ENCODE measurements around the gene BCDIN3D. TPM values are rescaled to one million over a fixed set of nuclear protein-coding genes. Genes with fewer than 3 reads are reported as not detected.

Gene BCDIN3D
- total and polyA plus RNA-seq, 10 of the 15 experiments (the other 5 are each of a cell fraction or from before 2014, with no cell fraction given) = 3.7 to 7.2 (median 6.4) TPM

GRCh38 chr12:49831717-49832116 lies 11.2 kb downstream of the BCDIN3D start:
- Histone ChIP-seq H3K9ac (ENCODE audit: control insufficient read depth, insufficient read depth, low read length) (no peak overlapping the region), H3K27me3 (replicated peaks in 1 of 2; ENCODE audit: control insufficient read depth in 2 of 2, insufficient read depth in 2 of 2, low read length in 1 of 2) (no peaks in the 10 kb centered on the region), H3K9me3 (replicated peaks; ENCODE audit: control insufficient read depth, insufficient read depth, low read length) (no peaks in the 10 kb centered on the region), H3K36me3 (ENCODE audit: control insufficient read depth in 2 of 2, insufficient read depth in 2 of 2, low read length in 1 of 2) (no peaks in the 10 kb centered on the region), H3K4me1 (ENCODE audit: control insufficient read depth, insufficient read depth, low read length) (peaks cover 12% of the 10 kb centered on the region; the same call in 1 of the 2 replicates), H3K27ac (ENCODE audit: control insufficient read depth, insufficient read depth) (no peak overlapping the region), H2AFZ (ENCODE audit: control insufficient read depth, low read depth, low read length) (no peak overlapping the region), H3K4me3 (no peak overlapping the region), H4K20me1 (ENCODE audit: control insufficient read depth, insufficient read depth) (0 out of 2 replicates have a peak, but pooled peaks cover 1% of the 10 kb centered on the region), H3K79me2 (ENCODE audit: control insufficient read depth, insufficient read depth, low read length) (peaks cover 10% of the 10 kb centered on the region), H3K4me2 (ENCODE audit: control insufficient read depth, insufficient read depth) (no peak overlapping the region)
- 75% methylated on average over 2 of the region's 2 CpGs for WGBS (ENCODE audit: insufficient coverage, insufficient replicate concordance, low lambda C conversion rate, missing lambda C conversion rate)
- SMC1A ChIA-PET (ENCODE audit: uncharacterized antibody, unreplicated experiment) = no interaction called here
- no TSS peak for BruUV-seq (replicated peaks)
- RAD21 ChIA-PET (ENCODE audit: unreplicated experiment) = no interaction called here
- ATAC-seq = no peak
- intact Hi-C loops (cut with micrococcal nuclease; ENCODE audit: unreplicated experiment) = loop anchor here (10.0 kb wide), 1 partner anchor 197 kb away; no protein-coding TSS in a partner anchor
- in situ Hi-C loops (cut with MboI) = loop anchor here (10.0 kb wide), 1 partner anchor 187 kb away; no protein-coding TSS in a partner anchor
- CTCF ChIA-PET = interaction anchor here (0.8 to 7.7 kb wide), 7 partner anchors 8 to 194 kb away, joined by 3 to 61 read pairs (median 4); partner anchors contain the start of genes BCDIN3D and TMBIM6
- DNase-seq (ENCODE audit: low read depth, low spot score) = no peak
- FAIRE-seq = no peak
- TF ChIP-seq SIN3A (IDR thresholded peaks at IDR 0.05; ENCODE audit: low read depth, low read length) = no peak
- no peak for TF ChIP-seq IRF4 (IDR thresholded peaks at IDR 0.05; ENCODE audit: low read depth, low read length)
- TF ChIP-seq TARDBP (IDR thresholded peaks at IDR 0.05; ENCODE audit: borderline replicate concordance) = no peak
- no peak for TF ChIP-seq TAF1 (IDR thresholded peaks at IDR 0.05; ENCODE audit: borderline replicate concordance, low read depth, low read length)
- no peak for TF ChIP-seq SUZ12 (IDR thresholded peaks at IDR 0.05; ENCODE audit: unreplicated experiment)
- no peak for TF ChIP-seq YY1 (IDR thresholded peaks at IDR 0.05; ENCODE audit: low read depth, low read length)
- TF ChIP-seq EZH2 (IDR thresholded peaks at IDR 0.05; ENCODE audit: borderline replicate concordance, control insufficient read depth, low read depth, low read length) = no peak
- no peak for TF ChIP-seq BMI1 (IDR thresholded peaks at IDR 0.05; ENCODE audit: borderline replicate concordance)
- no peak for TF ChIP-seq HDAC2 (IDR thresholded peaks at IDR 0.05)
- TF ChIP-seq RUNX3 (IDR thresholded peaks at IDR 0.05; ENCODE audit: low read length) = no peak
- TF ChIP-seq MEF2B (IDR thresholded peaks at IDR 0.05; ENCODE audit: partially characterized antibody, poor library complexity, severe bottlenecking) = no peak
- no peak for TF ChIP-seq PML (IDR thresholded peaks at IDR 0.05; ENCODE audit: low read length)
- no peak for TF ChIP-seq REST (IDR thresholded peaks at IDR 0.05; ENCODE audit: low read depth, low read length)
- TF ChIP-seq GABPA (IDR thresholded peaks at IDR 0.05; ENCODE audit: low read depth) = no peak
- POLR2A ChIA-PET = interaction anchor here (1.3 kb wide), 1 partner anchor 11 kb away, joined by 5 read pairs; no protein-coding TSS in a partner anchor
